Testis (tissue), 3 donors: ENCODE results near the gene TSEN2. TPM values are rescaled to one million over a fixed set of nuclear protein-coding genes. Genes with fewer than 3 reads are reported as not detected.

Experiments
- DNase-seq: peaks from one replicate; pipeline ENCODE4 v3.0.0-alpha.2; 2019
- H3K27ac ChIP-seq, 2 donors: fragments of 200-600 bp; sonication (generic); one replicate each; pipeline ENCODE4 v1.5.1; 2019
- H3K27me3 ChIP-seq: fragments of 200-600 bp; sonication (generic); one replicate; pipeline ENCODE4 v1.5.1; 2019
- H3K36me3 ChIP-seq: fragments of 200-600 bp; sonication (generic); one replicate; pipeline ENCODE4 v1.5.1; 2017; ENCODE audit warnings: low read depth; ENCODE audit errors: missing control alignments
- H3K4me1 ChIP-seq: fragments of 200-600 bp; sonication (generic); one replicate; pipeline ENCODE4 v1.5.1; 2019
- H3K4me3 ChIP-seq, 2 donors: fragments of 200-600 bp; sonication (generic); one replicate each; pipeline ENCODE4 v1.5.1; 2017 to 2019
- H3K9me3 ChIP-seq: fragments of 200-600 bp; sonication (generic); one replicate; pipeline ENCODE4 v1.5.1; 2017
- POLR2A ChIP-seq: fragments of 450-650 bp; IDR thresholded peaks from one replicate; pipeline ENCODE4 v1.6.1; 2017; ENCODE audit warnings: antibody characterized with exemption, mild to moderate bottlenecking, moderate library complexity
- WGBS, 2 donors: methylation state at CpG; one replicate each; pipeline ENCODE4 v1.1.5; 2018; 5-methylcytosine and 5-hydroxymethylcytosine counted together
- intact Hi-C: fragments of 100-400 bp; cut with DNase I; formaldehyde crosslinking; loops from one replicate; pipeline ENCODE4 v1.15.1; 2023; ENCODE audit warnings: low total_unique reads
- polyA plus RNA-seq: library from polyadenylated mRNA; stranded (reverse); fragments of 350-450 nt; fragmentation: Illumina TruSeq; extraction: RNeasy Lipid Tissue Mini Kit (QIAGEN cat#74804); gene quantifications from one replicate; pipeline ENCODE4 v1.2.3, GENCODE V29; 2014; ENCODE audit warnings: low read depth, low replicate concordance; ENCODE audit not compliant: insufficient read depth
- total RNA-seq, 2 donors: library from RNA; depleted of rRNA; stranded (reverse); fragments of >200 nt; gene quantifications; one replicate each; pipeline ENCODE4 v1.2.3, GENCODE V29; 2016
- TF ChIP-seq, protein P1 (sequence below), 3 experiments: fragments of 450-650 bp in 2 of 3; fragments of 200-600 bp in 1 of 3; sonication (generic) in 1 of 3; IDR thresholded peaks; one replicate each; pipeline ENCODE4 v1.5.1; 2016 to 2019; ENCODE audit warnings: antibody characterized with exemption in 3 of 3, mild to moderate bottlenecking in 2 of 3, moderate library complexity in 1 of 3

The TSEN2 gene
- total and polyA plus RNA-seq, 3 donors from 2014 or later: 17.0 to 26.8 (median 25.3) TPM

DNA sequence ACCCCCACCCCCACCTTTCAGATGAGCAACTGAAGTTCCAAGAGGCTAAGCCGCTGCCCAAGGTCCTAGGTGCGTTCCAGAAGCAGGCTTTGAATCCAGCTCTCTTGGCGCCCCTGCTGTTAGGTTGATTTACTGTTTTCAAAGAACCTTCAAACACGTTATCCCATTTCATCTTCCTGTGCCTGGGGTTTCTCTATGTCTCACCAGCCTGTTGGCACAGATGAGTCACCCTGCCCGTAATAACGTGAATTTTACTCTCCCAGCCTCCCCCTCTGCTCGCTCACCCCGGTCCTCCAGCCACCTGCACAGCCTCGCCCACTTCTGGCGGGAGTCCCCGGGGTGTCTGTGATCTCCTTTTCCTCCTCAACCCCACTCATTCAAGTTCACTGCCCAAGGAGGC is 13.0 kb upstream of the TSEN2 start:
- no peak for DNase-seq
- H3K27me3 ChIP-seq: no peaks in the 10 kb centered on the region
- TF ChIP-seq, protein P1, sequence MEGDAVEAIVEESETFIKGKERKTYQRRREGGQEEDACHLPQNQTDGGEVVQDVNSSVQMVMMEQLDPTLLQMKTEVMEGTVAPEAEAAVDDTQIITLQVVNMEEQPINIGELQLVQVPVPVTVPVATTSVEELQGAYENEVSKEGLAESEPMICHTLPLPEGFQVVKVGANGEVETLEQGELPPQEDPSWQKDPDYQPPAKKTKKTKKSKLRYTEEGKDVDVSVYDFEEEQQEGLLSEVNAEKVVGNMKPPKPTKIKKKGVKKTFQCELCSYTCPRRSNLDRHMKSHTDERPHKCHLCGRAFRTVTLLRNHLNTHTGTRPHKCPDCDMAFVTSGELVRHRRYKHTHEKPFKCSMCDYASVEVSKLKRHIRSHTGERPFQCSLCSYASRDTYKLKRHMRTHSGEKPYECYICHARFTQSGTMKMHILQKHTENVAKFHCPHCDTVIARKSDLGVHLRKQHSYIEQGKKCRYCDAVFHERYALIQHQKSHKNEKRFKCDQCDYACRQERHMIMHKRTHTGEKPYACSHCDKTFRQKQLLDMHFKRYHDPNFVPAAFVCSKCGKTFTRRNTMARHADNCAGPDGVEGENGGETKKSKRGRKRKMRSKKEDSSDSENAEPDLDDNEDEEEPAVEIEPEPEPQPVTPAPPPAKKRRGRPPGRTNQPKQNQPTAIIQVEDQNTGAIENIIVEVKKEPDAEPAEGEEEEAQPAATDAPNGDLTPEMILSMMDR (IDR thresholded peaks at IDR 0.05): no peak
- TF ChIP-seq POLR2A: no peak

DNA sequence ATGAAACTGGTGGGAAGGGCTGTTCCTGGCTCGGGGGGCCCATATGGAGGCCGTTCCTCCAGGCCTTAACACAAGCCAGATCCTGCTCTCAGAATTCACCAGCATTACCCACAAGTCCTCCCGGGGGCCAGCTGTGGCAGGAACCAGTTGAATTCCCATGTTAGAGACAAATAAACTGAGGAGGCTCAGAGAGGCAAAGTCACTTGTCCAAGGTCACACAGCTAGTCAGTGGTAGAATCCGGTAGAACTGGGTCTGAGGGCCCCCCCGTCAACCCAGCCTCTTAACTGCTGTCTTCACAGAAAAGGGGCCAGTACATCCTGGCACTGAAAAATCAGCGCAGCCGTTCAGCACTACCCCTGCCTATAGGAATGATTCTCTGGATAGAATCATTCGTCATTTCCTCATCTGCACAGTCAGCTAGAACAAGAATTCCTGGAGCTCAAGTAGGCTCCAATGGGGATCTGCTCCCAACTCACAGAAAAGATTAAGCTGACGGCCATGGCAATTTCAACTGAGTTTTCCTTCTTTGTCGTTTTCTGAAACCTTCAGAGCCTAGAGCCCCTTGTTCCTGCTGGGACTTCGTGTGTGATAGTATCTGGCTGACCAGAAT is 12.2 kb upstream of the TSEN2 start:
- no peak for DNase-seq
- Histone ChIP-seq H3K27ac (no peak overlapping the region), H3K9me3 (no peaks in the 10 kb centered on the region), H3K4me3 (no peak overlapping the region), H3K4me1 (no peaks in the 10 kb centered on the region), H3K27me3 (no peaks in the 10 kb centered on the region), H3K36me3 (no peaks in the 10 kb centered on the region)
- intact Hi-C loops: no loop called here
- 84 to 93% methylated on average over 10 to 11 of the region's 11 CpGs for WGBS, 2 donors
- TF ChIP-seq POLR2A: no peak
- TF ChIP-seq, protein P1 (IDR thresholded peaks at IDR 0.05): no peak

More for the DNA sequence above, 13.0 kb upstream of the TSEN2 start:
- H3K4me1 ChIP-seq: no peaks in the 10 kb centered on the region
- H3K36me3 ChIP-seq: no peaks in the 10 kb centered on the region
- H3K27ac ChIP-seq: no peak overlapping the region
- intact Hi-C loops: no loop called here
- H3K9me3 ChIP-seq: no peaks in the 10 kb centered on the region
- no peak overlapping the region for H3K4me3 ChIP-seq
- 87 to 89% methylated on average over 11 of the region's 11 CpGs for WGBS, 2 donors

DNA sequence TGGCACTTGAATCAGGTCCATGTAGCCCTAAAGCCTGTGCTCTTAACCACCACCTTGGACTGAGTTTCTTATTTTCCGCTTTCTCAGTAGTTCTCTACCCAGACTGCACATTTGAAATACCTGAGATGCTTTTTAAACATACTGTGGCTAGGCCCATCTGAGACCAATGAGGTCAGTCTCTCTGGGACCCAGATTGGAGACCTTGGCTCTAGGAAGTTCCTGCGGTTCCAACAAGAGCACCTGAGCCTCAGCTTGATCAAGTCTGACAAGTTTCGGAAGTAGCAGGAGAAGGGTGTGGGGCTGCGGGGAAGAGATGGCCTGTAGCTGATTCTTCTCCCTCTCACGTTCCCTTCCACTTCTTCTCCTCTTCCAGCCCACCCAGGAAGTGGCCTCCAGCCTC is 11.5 kb upstream of the TSEN2 start:
- no peak for TF ChIP-seq POLR2A
- TF ChIP-seq, protein P1 (IDR thresholded peaks at IDR 0.05): no peak
- DNase-seq: no peak
- intact Hi-C loops: no loop called here

DNA sequence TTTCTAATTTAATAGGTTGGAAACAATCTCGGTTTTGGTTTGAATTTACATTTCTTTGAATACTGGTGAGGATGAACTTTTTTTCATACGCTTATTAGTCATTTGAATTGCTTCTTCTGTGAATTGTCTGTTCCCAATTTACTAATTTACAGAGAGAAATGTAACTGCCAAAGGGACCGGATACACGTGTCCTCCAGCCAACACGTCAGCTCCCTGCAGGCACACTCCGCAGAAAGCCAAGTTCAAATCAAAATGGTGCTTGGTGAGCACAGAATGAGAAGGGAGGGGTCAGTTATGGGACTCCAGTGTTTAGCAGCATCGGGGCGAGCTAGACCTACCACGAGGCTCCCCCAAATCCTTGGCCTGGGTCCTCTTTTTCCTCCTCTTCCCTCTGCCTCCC is 10.8 kb upstream of the TSEN2 start:
- no peak for TF ChIP-seq POLR2A
- TF ChIP-seq, protein P1 (IDR thresholded peaks at IDR 0.05): no peak
- WGBS, 2 donors: 83 to 84% methylated on average over 9 of the region's 9 CpGs
- Histone ChIP-seq H3K9me3 (no peaks in the 10 kb centered on the region), H3K27me3 (no peaks in the 10 kb centered on the region), H3K4me3 (no peak overlapping the region), H3K4me1 (no peaks in the 10 kb centered on the region), H3K27ac (no peak overlapping the region), H3K36me3 (no peaks in the 10 kb centered on the region)
- no peak for DNase-seq
- intact Hi-C loops: no loop called here

More for the DNA sequence above, 11.5 kb upstream of the TSEN2 start:
- WGBS, 2 donors: 81 to 92% methylated on average over 5 of the region's 5 CpGs
- H3K9me3 ChIP-seq: no peaks in the 10 kb centered on the region
- H3K36me3 ChIP-seq: no peaks in the 10 kb centered on the region
- no peak overlapping the region for H3K27ac ChIP-seq
- H3K4me3 ChIP-seq: no peak overlapping the region
- H3K27me3 ChIP-seq: no peaks in the 10 kb centered on the region
- H3K4me1 ChIP-seq: no peaks in the 10 kb centered on the region

DNA sequence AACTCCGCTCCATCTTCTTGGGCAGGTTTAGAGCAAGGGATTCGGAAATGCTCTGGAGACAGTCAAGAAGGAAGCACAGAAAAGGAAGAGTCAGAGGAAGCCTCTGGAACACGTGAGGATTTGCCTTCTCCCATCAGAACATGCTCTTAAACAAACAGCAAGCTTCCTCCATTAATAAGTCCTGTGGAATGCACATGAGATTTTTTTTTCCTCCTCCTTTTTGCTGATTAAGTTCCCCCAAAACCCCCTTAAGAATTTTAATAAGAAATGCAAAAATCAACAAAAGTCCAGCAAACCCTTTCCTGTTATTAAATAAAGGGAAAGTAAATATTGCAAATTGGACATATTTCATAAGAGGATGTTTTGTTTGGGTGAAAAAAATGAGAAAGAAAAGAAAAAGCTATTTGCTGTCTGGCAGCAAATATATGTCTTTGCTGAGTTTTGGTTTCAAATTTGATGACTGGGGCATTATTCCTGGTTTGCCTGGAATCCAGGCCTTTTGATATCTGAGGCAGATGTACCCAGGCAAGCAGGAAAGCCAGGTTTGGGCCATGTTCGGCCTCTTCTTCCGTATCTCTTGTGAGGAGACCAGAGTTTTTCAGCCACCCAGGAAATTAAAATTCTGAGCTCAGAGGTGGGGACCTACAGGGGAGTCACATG is 7.9 kb upstream of the TSEN2 start:
- Histone ChIP-seq H3K27ac (no peak overlapping the region), H3K36me3 (no peaks in the 10 kb centered on the region), H3K4me1 (no peaks in the 10 kb centered on the region), H3K4me3 (no peak overlapping the region), H3K27me3 (no peaks in the 10 kb centered on the region), H3K9me3 (no peaks in the 10 kb centered on the region)
- no peak for DNase-seq
- intact Hi-C loops: loop anchor here (5.0 kb wide), 2 partner anchors 299 to 339 kb away; no protein-coding TSS in a partner anchor
- WGBS, 2 donors: 54 to 63% methylated on average over 5 of the region's 5 CpGs
- TF ChIP-seq, protein P1 (IDR thresholded peaks at IDR 0.05): no peak
- TF ChIP-seq POLR2A: no peak
